GM21381 (cell line): ENCODE measurements around the gene SNED1.

Experiments
- ATAC-seq: cut with Tn5 transposase; IDR thresholded peaks from one replicate; pipeline ENCODE4 v1.9.1; 2021; ENCODE audit warnings: mild to moderate bottlenecking, moderate library complexity; ENCODE audit not compliant: unreplicated experiment

The SNED1 gene

GRCh38 chr2:240959941-240960308 lies 38.5 kb upstream of the SNED1 start:
- ATAC-seq: no peak

GRCh38 chr2:240960309-240960970 lies 38.0 kb upstream of the SNED1 start:
- ATAC-seq: no peak

- ATAC-seq: no peak
These were observed 37.2 kb upstream of the SNED1 start for GRCh38 chr2:240960971-240961876.

DNA sequence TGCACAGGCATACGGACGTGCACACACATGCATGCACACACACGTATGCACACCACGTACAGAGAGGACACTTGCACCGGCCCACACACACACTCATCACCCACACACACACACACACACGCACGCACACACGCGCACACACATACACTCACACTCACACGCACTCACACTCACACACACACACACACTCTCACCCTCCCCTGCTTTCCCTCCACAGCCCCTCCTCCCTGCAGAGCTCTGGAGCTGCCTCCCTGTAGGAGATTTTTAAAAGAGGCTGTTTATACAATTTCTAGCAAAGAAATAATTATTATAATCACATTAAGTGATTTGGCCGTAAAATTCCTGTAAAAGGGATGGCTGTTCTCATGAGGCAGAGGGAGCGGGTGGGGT lies 36.5 kb upstream of the SNED1 start:
- no peak for ATAC-seq

DNA sequence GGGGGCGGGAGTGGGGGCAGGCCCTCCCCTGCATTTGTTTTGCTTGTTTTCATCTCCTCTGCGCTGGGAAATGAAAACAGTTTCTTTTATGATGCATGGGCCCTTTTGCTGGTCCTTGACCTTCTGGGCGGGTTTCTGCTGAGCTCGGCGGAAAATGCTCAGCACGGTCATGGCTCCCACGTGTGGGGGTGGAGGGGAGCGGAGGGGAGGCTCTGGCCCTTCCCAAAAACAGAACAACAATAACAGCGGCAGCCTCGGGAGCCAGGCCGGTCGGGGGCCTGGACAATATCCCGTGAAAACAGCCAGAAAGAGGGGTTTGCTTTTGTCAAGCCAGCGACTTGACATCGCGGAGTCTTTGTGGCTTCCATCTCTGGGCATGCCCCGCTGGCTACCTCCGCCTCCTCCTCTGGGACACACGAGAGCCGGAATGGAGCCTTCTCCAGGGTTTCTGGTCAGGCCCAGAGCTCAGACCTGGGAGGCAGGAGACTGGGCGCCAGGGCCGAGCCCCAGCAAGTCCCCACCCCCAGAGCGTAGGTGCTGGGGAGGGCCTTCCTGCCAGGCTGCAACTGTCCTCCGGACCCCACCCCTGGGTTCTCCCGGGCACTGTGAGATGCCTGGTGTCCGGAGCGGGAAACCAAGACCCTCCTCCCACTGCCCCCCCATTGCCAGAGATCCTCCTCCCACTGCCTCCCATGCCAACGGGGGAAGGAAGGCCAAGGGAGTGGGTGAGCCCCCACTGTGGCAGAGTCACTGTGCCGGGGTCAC lies 35.9 kb upstream of the SNED1 start:
- no peak for ATAC-seq

GRCh38 chr2:240963065-240963867 lies 35.2 kb upstream of the SNED1 start:
- ATAC-seq: no peak

GRCh38 chr2:240963868-240964703 lies 34.3 kb upstream of the SNED1 start:
- ATAC-seq: no peak

GRCh38 chr2:240964704-240965295 lies 33.6 kb upstream of the SNED1 start:
- no peak for ATAC-seq

GRCh38 chr2:240965296-240965904 lies 33.0 kb upstream of the SNED1 start:
- ATAC-seq: no peak

- ATAC-seq: no peak
These were observed 32.4 kb upstream of the SNED1 start for GRCh38 chr2:240965905-240966456.

GRCh38 chr2:240966457-240966905 lies 31.9 kb upstream of the SNED1 start:
- ATAC-seq: no peak

GRCh38 chr2:240966906-240967680 lies 31.3 kb upstream of the SNED1 start:
- ATAC-seq: no peak

DNA sequence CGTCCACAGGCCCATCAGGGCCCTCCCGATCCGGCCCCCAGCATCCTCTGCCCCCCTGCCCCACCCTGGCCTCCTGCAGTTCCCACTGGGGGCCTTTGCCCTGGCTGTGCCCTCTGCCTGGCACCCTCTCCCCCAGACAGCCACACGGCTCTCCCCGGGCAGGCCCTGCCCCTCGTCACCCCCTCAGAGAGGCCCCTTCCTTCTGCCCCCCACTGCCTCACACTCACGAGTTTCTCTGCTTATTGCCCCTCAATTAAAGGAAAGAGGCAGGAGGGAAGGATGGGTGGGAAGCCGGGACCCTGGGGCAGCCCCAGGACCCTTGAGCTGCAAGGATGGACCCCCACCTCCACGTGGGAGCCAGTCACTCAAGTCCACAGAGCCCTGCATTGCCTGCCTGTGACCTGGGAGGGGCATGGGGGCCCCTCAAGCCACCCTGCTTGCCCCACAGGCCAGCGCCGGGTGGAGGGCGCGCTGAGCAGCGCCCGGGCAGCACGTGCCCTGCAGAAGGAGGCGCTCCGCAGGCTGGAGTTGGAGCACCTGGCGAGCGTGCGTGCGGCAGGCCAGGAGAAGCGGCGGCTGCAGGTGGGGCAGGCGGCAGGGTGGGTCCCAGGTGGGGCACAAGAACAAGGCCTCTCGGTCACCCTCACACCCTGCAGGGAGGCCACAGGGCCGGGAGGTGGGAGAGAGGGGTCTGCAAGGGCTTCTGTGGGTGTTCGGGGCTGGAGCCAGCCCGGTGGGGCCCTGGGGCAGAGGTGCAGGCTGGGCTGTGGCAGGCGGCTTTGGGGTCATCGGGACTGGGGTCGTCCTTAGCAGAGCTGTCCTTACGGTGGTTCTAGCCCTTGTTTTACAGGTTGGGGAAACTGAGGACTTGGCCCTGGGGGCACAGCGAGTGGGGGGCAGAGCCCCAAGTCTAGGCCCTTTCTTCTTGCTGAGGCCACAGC lies 30.5 kb upstream of the SNED1 start:
- no peak for ATAC-seq

GRCh38 chr2:240968731-240969624 lies 29.4 kb upstream of the SNED1 start:
- ATAC-seq: no peak

GRCh38 chr2:240970104-240970503 lies 28.3 kb upstream of the SNED1 start:
- no peak for ATAC-seq

- ATAC-seq: no peak
These were observed 27.6 kb upstream of the SNED1 start for GRCh38 chr2:240970816-240971215.
